Retinal pigment epithelial cell (primary cell): ENCODE measurements around the gene RAMP3.

Experiments used
- DNase-seq: peaks from one replicate; pipeline ENCODE4 v3.0.0-alpha.2; 2010; ENCODE audit warnings: low read depth
- H3K4me3 ChIP-seq: 2 replicates; pipeline ENCODE4 v1.5.1; 2011; ENCODE audit warnings: mild to moderate bottlenecking, low read length, control low read depth, moderate library complexity
- TF ChIP-seq, protein P1 (sequence below): conservative IDR thresholded peaks from 2 replicates; pipeline ENCODE4 v1.5.1; 2011; ENCODE audit warnings: low read depth, low read length, control low read depth, inconsistent platforms

RAMP3 gene

DNA sequence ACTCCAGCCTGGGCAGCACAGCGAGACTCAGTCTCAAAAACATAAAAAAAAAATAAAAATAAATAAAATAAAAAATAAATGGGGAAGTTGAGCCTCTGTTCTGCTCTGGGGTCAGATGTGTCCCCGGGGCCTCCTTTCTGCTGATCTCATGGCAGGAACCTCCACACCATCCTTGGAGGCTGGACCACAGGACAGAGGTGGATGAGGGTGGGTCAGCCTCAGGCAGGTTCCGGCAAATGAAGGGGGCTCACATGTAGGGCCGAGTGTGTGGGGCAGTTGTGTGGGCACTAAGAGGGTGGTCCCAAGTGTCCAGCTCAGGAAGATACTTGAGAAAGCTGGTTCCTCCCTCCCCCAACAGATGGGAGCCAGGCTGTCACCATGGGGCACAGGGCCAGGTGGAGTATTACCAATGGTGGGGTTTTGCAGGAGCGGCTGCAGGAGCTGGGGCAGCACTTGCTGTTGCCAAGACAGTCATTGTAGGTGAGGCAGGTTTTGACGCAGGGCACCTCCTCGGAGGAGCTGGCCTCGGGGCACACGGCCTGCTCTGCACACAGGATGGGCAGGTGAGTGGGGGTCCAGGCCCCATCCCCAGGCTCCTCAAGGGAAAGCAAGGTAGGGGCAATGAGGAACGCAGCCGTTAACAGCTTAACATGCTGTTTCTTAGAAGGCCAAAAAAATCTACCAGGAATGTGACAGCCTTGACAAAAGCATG, 32.2 kb upstream of the RAMP3 start:
- DNase-seq = no peak
- no peak overlapping the region for H3K4me3 ChIP-seq
- TF ChIP-seq, protein P1, sequence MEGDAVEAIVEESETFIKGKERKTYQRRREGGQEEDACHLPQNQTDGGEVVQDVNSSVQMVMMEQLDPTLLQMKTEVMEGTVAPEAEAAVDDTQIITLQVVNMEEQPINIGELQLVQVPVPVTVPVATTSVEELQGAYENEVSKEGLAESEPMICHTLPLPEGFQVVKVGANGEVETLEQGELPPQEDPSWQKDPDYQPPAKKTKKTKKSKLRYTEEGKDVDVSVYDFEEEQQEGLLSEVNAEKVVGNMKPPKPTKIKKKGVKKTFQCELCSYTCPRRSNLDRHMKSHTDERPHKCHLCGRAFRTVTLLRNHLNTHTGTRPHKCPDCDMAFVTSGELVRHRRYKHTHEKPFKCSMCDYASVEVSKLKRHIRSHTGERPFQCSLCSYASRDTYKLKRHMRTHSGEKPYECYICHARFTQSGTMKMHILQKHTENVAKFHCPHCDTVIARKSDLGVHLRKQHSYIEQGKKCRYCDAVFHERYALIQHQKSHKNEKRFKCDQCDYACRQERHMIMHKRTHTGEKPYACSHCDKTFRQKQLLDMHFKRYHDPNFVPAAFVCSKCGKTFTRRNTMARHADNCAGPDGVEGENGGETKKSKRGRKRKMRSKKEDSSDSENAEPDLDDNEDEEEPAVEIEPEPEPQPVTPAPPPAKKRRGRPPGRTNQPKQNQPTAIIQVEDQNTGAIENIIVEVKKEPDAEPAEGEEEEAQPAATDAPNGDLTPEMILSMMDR = no peak

DNA sequence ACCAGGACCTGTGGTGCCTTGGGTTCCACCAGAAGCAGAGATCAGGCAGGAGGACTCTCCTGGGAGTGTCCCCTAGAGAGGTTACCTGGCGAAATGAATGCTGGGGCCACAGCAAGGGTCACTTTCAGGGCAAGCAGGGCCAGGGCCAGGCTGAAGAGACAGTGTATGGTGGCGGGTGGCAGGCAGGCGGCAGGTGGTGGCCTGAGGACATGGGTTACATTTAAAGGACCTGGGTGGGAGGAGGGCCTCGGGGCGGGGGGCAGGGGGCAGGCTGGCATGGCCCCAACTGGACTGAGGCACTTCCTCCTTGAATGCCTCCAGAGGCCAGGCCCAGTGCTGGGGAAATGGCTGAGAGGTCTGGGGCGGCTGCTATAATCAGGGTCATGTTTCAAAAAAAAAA, 31.4 kb upstream of the RAMP3 start:
- TF ChIP-seq, protein P1 = no peak

DNA sequence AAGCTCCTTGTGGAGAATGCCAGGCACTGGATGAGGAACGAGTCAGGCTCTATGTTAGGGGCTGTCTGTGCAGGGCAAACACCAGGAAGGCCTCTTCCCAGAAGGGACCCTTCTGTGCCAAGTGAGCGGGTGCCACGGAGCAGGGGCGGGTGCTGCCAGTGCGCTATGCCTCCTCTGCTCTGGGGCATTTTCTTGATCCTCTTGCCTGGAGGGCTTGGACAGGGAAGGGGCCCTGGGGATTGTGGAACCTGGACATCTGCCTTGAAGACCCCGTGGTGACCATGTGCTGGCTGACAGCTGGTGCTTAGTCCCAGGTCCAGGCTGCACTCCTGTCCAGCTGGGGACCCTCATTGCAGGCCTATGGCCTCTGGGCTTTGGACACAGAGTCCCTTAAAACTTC, 30.7 kb upstream of the RAMP3 start:
- TF ChIP-seq, protein P1 = no peak
- H3K4me3 ChIP-seq = no peak overlapping the region
- DNase-seq = no peak

More for the DNA sequence above, 31.4 kb upstream of the RAMP3 start:
- no peak overlapping the region for H3K4me3 ChIP-seq
- no peak for DNase-seq

DNA sequence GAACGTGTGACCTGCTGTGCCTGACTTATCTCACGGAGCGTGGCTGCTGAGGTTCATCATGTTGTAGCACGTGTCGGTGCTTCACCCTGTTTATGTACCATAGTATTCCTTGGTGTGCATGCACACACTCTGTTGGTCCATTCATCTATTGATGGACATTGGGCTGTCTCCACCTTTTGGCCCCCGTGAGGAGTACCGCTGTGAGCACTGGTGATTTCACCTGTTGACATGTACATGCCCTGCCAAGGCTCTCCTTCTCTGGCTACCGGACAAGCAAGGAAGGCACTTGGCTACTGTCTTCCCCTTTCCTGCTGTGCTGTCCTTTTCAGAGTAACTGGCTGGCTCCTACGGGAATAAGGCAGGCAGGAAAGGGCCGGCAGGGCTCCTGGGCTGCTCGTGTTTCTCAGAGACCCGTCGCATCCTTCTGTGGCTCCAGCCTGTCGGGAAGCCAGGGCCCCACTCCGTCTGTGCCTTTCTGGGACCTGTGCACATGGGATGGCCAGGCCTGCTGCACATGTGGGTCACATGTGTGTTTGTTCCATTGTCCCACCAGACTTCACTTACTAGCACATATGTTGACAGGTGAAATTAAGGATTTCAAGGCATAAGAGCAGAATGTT, 28.3 kb upstream of the RAMP3 start:
- DNase-seq = no peak
- H3K4me3 ChIP-seq = no peak overlapping the region
- TF ChIP-seq, protein P1 = no peak

DNA sequence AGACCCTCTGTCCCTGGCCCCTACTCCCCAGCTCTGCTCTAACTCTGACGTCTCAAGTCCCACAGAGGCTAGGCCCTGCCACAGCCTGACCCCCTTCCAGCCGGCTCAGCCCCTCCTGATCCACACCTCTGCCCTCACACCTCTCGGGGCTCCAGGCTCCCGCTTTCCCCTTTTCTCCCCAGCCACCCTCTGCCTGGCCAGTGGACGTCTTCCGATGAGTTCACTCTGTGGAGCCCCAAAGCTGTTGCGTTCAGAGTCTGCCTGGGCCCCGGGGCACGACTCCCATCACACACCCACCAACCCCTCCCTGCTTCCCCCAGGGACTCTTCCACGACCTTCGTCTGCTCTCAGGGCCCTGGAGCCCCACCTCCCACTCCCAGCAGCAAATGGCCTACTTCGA, 27.7 kb upstream of the RAMP3 start:
- DNase-seq = no peak
- H3K4me3 ChIP-seq = no peak overlapping the region
- TF ChIP-seq, protein P1 = no peak

DNA sequence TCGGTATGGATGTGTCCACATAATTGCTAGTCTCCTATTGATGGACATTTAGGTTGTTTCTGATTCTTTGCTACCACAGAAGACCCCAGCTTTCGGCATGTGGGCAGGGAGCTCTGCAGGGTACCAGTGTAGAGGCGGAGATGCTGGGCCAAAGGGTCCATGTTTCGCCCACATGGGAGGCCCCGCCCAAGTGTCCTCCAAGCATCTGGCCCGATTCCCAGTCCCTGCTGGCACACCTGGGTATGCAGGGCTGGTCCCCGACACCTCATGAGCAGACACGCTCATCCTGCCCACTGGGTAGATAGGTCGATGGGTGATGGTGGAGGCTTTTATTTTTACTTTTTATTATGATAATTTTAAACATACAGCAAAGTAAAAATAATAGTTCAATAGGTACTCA, 26.7 kb upstream of the RAMP3 start:
- no peak for DNase-seq
- no peak overlapping the region for H3K4me3 ChIP-seq
- TF ChIP-seq, protein P1 = no peak

DNA sequence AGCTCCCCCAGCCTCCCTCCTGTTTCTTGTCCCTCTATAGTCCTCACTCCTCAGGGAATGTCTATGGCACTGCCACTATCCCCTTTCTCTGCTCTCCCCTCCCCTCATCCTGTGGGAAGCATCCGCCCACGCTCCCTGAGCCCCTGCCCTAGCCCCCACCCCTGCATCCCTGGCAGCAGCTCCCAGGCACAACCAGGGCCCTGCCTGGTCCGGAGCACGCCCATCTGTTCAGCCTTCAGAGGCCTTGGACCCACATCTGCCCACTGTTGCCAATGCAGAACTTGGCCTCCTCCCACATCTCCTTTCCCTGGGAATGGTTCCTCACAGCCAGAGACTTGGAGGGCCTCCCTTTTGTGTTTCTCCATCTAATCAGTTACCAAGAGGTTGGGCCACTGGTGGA, 25.7 kb upstream of the RAMP3 start:
- H3K4me3 ChIP-seq = no peak overlapping the region
- TF ChIP-seq, protein P1 = no peak
- DNase-seq = no peak
